NOMO-1 (cell line): ENCODE data around the gene PPM1H.

Experiments used
- DNase-seq, 2 experiments: peaks; one replicate each; lab custom pipeline; 2025; ENCODE audit not compliant: unreplicated experiment in 2 of 2; lab: John Stamatoyannopoulos, UW

Gene PPM1H

DNA sequence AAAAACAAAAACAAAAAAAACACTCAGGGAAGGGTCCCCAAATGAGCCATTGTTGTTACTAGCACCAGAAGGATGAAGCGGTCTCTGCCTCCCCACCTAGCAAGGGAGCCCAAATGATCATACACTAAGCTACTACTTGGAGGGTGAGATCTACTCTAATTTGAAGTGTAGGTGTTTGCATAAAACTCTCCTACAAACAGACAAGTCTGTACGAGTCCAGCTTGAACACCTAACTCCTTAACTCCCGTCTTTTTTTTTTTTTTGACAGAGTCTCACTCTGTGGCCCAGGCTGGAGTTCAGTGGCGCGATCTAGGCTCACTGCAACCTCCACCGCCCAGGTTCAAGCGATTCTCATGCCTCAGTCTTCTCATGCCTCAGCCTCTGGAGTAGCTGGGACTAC lies 132.6 kb downstream of the PPM1H start:
- no peak for DNase-seq

DNA sequence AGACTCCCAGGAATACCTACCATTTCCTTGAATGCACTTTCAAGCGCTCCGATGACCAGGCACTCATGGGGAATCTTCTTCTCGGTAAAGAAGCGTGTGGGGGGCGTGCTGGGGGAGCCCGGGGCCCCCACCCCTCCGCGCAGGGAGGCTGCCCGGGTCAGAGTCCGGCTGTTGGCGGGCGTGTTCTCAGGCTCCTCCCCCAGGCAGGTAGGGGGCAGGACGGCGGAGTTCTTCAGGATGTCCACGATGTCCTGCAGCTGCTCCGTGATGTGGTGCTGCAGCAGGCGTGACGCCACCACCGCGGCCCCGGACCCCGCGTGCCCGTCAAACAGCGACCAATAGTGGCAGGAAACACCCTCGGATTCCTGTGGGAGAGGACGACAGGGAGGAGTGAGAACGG lies 133.2 kb downstream of the PPM1H start:
- no peak for DNase-seq

DNA sequence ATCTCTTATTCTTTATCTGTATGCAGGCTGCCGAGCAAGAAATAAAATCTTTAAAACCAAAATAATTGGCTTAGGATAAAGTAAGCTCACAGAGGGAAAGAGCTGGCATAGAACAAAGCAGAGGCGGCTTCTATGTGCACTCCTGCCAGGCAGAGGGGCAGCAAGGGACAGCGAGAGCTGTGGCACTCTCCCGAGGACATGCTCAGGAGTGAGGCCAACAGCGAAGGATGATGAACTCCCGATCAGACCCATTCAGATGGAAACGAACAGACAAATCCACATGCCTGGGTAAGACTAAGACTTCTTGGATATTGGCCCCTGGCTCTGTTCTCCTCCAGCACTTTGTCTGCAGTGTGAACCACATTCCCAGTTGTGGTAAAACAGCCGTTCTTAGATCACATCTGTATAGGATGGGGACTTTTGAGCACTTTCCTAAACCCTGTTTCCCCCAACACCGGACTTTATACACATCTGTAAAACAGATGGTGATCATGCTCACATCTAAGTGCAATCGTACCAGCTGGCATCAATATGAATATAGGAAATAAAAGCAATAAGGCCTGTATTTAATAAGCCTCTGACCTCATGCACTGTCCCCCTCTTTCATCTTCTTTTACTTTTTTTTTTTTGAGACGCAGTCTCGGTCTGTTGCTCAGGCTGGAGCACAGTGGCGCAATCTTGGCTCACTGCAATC lies 134.1 kb downstream of the PPM1H start:
- no peak for DNase-seq

DNA sequence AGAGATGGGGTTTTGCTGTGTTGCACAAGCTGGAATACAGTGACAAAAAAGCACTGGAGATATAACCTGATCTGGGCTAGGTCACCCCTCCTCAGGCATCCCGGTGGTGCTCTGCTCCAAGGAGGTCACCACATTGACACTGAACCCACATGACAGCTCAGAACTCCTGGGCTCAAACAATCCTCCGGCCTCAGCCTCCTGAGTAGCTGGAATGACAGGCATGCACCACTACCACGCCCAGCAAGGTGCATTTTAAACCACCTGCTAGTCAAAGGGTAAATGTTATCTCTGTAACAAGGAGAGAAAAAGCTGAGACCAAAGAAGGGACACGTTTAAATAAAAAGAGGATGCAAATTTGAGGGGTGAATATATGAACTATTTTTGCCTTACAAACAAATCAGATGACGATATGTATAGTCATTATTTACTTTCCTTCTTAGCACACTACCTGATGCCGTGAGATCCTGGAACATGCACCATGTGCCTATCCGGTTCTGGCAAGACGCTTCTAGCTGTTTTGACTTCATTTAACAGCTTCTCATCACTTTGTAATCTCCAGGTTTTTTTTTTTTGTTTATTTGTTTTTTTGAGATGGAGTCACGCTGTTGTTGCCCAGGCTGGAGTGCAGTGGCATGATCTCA lies 135.1 kb downstream of the PPM1H start:
- no peak for DNase-seq

DNA sequence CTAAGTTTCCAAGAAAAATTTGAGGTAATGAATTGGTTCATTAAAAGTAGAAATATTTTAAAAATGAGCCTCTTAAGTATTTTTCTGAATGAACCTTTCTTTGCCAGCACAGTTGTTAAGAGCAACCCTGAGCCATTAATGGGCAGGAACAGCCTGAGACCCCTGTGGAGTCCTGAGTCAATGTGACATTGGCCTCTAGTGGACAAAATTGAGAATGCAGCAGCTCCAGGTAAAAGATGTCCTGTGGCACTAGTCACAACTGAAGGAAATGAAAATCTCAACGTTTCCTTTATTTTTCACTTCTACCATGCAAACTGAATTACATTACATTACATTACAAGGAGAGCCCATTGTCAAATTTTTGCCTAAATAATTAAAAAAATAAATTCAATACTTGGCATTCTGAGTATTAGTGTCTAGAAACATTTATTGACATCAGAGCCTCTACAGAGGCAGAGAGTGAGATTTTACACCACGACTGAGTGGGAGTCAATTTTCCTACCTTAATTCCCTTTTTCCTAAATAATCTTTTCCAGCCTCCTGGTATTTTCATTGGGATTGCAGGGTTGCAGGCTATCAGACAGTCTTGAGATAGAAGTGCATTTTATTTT lies 135.7 kb downstream of the PPM1H start:
- DNase-seq = peak in 1 of 2 experiments; percentile 40

DNA sequence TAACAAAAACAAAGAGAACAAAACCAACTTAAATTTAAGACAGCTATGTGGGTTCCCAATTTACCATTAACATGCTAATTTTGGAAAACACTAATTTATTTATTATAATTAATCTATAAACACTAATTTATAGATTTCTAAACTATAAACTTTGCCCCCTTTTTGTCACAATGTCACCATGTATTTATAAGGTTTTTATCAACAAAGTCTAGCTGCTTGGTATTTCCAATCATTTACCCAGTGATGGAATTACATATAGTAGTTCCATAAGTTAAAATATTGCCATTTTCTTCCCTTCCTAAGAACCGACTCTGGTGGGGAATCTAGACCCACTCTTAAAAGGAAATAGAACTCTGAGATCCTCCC lies 140.7 kb downstream of the PPM1H start:
- no peak for DNase-seq

DNA sequence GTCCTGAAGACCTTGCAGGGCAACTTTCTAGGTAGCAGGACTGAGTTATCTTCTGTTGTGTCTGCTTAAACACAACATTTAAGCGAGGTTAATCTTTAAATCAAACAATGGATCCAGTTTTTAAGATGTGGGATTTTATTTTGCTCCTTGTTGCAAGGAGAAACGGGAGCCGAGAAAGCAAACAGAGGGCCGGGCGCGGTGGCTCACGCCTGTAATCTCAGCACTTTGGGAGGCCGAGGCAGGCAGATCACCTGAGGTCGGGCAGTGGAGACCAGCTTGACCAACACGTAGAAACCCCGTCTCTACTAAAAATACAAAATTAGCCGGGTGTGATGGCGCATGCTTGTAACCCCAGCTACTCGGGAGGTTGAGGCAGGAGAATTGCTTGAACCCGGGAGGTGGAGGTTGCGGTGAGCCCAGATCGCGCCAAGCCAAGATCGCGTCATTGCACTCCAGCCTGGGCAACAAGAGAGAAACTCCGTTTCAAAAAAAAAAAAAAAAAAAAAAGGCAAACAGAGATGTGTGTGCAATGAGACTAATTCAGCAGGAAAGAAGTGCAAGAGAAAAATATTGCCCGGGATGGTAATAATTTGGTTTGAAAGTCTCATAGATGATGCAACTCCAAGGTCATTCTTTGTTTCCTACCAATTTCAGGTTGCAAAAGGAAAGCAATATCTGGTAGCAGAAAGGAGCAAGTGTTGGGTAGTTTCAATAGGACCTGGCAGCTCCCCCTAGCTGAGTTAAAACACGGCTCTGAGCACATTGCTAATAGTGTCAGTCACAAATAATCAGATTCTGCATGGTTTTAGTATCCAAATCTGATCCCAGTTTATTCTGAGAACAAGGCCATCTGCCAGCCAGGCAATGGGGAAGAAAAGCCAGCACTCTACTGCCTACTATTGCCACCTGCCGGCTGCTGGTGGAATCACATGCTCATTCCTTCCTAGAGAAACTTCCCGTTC lies 141.4 kb downstream of the PPM1H start:
- peak; percentile 60 to 77 for DNase-seq

- DNase-seq = no peak
Measured at GRCh38 chr12:62792236-62792870, 142.6 kb downstream of the PPM1H start.

DNA sequence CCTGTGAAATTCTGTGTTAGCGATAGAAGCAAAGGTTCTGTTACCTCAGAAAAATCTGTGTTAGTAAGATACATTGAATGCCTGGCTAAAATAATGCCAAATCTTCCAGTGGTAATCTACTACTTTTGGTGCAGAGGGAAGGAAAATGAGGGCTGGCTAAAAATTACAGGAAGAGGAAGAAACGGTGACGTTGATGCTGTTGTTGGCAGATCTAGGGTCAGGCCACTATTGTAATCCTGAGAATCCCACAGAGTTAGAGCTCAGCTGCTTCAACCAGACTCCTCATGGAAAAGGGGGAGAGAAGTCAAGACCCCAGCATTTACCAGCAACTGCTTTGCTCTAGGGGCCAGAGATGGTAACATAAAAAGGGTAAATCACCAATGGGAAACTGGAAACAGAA lies 145.1 kb downstream of the PPM1H start:
- no peak for DNase-seq

- no peak for DNase-seq
Measured at GRCh38 chr12:62787611-62788010, 147.3 kb downstream of the PPM1H start.

DNA sequence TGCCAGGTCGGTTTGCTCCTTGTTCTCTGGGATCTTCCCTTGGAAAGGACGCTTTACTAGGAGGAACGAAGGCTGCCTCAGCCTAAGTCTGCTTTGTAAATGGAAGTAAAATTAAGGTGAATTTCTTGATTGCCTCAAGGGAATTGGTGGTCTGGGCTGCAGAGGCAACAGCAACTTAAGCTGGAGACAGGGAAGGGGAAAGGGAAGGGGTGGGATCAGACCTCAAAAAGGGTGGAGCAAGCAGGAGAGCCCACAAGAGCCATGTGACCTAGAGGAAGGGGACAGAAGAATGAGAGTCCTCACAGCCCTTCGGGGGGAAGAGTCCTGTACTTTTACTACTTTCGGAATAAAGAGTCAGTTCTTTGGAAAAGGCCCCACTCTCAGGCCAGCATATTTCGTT lies 147.9 kb downstream of the PPM1H start:
- DNase-seq = no peak

DNA sequence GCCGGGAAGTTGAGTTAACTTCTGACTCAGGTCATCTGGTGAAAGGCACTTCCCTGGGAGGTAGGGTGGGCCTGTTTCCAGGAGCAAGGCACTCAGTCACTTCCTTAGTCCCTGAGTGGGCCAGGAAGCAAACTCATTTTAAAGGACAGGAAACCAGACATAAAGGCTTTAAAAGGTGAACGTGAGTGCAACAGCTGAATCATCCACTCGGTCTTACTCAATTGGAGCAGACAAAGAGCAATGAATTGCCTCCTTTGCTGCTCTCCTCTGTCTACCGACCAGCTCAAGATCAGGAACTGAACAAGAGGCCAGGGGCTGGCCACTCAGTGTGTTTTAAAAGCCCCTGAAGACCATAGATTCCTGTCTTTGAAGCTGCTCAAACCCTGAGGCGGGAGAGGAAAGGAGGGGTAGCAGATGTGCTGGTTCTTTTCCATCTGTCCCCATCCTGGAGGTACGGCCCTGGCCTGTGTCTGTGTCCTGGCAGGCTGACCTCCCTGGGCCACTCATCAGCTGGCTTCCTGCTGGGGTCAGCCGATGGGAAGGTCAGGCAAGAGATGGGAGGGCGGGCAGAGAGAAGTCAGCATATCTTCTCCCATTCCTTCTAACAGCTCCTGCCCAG lies 148.9 kb downstream of the PPM1H start:
- peak; percentile 64 to 80 for DNase-seq

- no peak for DNase-seq
Measured at GRCh38 chr12:62784576-62784975, 150.4 kb downstream of the PPM1H start.

- DNase-seq = no peak
Measured at GRCh38 chr12:62783881-62784280, 151.1 kb downstream of the PPM1H start.

DNA sequence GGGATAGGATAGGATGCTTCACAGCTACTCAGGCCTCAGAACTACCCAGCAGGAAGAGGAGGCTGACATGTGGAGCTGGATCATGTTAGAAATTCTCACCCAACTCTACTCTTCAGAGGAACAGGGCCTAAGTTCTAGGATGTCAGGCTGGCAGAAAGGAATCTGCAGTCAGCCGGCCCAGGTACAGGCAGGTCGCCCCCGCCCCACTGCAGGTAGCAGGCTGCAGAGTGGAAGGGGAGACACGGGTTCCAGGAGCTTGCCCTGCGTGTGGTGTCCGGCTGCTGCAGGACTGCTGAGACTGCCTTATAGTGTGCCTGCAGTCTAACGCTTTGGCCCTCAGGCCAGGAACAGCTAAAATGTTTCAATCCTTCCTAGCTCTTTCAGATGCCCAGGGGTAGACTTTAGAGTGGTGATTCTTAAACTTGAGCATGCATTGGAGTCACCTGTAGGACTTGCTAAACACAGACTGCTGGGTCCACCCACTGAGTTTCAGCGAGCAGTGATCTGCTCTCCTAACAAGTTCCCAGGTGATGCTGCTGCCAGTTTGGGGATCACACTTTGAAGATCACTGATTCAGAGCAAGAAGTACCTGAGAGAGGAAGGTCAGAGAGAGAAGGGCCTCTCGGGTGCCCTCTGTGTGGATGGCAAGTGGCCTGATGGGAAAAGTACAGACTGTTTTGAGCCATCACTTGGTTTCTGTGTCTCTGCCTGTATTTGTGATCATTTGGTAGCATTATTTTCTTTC lies 153.6 kb downstream of the PPM1H start:
- DNase-seq = no peak

DNA sequence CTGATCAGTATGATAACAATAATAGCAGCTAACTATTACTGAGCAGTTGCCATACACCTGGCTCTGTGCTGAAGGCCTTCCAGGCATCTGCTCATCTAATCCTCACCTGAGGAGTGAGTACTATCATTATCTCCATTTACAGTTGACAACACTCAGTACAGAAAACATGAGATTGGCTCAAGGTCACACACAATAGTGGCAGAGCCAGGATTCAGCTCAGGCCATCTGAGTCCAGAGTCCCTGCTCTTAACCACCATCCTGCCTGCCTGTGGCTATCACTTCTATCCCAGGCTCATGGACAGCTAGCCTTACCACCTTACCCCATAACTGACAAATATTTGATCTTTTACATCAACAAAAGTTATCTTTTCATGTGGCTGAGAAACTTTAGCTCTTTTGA lies 155.5 kb downstream of the PPM1H start:
- DNase-seq = no peak

GRCh38 chr12:62778187-62778586 lies 156.8 kb downstream of the PPM1H start:
- DNase-seq = no peak

- DNase-seq = no peak
Measured at GRCh38 chr12:62776997-62777396, 158.0 kb downstream of the PPM1H start.

DNA sequence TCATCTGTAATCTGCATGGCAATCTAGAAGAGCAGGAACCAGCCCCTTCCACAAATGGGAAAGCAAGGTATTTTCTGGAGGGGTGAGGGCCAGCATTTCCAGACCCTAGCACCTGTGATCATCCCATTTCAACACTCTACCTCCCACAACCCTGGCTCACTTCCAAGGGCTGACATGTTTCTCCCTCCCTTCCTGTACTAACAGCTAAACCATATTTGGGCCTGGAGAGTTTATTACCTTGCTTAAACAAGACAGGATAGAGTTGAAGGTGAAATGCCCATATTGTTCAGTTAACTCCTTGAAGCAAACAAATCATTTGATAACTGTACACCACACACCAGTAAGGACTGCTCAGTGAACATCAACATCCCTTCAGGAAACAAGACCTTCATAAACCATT lies 158.4 kb downstream of the PPM1H start:
- DNase-seq = no peak

DNA sequence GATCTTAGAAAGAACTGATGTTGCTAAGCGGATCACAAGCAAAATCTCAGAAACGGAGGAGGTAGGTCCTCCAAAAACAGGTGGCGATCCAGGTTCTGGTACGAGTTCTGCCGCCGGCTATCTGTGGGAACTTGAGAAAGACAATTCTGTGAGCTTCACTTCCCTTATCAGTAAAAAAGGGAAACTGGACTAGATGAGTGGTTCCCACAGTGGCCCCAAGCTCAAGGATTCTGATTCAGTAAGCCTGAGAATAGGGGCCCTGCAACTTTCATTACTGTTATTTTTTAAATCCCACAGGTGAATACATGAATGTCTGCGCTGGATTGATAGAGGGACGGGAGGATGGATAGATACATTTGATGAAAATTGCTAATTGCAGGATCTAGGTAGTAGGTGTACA lies 160.2 kb downstream of the PPM1H start:
- DNase-seq = peak; percentile 58 to 78
